GM19372 (cell line): Measurements from ENCODE around the gene SLFN12L.

Experiments
- ATAC-seq: cut with Tn5 transposase; IDR thresholded peaks from one replicate; pipeline ENCODE4 v1.9.1; 2021; ENCODE audit warnings: mild to moderate bottlenecking, low read depth, moderate library complexity; ENCODE audit not compliant: unreplicated experiment

The SLFN12L gene

GRCh38 chr17:35438433-35438832 lies 99.0 kb downstream of the SLFN12L start:
- ATAC-seq = no peak

DNA sequence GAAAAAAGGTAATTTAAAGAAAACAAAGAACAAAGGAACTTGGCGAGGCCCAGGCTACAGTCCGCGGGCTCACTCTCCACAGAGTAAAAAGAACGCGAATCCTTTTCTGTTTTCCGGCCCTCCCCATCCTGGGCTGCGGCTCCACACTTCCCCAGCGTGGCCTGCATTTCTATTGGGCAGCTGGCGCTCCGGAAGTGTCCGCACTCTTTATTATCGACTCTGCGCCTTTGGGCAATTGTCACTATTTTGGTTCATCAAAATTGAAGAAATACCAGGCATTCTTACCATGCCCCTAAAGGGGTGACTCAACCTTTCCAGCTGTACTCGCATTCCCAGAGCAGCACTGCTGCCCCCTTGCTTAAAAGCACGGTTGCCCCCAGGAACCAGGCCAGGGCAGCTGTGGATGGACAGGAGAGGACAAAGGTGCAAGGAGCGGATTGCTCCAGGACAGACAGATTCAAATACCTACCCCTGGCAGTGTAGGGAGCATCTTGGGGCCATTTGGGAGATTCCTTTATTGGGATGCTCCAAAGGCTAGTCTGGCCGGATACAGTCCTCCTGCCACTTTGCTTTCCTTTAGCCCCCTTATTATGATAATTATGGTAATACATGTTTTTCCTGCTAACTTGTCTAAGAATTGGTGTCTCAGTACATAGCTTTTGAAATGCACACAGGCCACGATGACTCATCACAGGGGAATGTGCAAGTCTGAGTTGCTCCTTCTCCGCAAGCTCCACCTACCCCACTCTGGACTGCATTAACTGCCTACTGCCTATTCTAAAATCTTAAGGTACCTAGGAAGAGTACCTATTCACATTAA lies 104.2 kb downstream of the SLFN12L start:
- no peak for ATAC-seq

DNA sequence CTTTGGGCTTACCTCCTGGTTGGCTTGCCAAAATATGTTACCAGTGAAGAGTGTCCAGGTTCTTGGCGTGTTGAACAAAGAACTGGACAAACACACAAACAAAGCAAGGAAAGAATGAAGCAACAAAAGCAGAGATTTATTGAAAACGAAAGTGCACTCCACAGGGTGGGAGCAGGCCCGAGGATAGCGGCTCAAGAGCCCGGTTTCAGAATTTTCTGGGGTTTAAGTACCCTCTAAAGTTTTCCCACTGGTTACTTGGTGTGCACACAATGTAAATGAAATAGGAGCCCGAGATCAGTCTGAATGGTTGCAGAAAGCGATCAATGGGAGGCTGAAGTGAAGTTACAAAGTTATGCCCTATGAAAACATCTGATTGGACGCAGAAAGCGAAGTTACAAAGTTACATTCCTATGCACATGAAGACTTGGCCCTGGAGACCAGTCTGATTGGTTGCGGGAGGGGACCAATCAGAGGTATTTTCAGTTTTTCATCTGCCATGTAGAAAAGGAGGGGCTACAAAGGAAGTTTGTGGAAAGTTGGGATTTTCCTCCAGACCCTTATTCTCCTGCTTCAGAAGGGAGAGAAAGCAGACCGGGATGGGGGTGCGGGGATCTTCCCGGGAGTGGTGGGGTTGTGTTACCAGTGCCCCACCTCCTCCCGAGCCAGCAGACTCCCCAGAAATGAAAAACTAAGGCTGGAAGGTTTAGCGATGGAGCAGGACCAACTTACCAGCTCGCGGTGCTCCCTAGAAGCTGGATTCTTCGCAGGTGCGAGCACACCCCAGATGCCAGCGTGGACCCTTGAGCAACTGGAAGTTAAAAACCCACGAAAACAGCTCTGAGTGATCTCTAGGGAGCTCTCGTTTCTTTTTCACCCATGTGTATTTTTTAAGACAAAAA lies 105.1 kb downstream of the SLFN12L start, which contains the start of gene SLFN12:
TSS of gene SLFN12 (minus strand) at position 325 of the 899 bp plus-strand sequence. CDS start 9,472 bp downstream, outside the sequence.
- peak; percentile 89 for ATAC-seq

DNA sequence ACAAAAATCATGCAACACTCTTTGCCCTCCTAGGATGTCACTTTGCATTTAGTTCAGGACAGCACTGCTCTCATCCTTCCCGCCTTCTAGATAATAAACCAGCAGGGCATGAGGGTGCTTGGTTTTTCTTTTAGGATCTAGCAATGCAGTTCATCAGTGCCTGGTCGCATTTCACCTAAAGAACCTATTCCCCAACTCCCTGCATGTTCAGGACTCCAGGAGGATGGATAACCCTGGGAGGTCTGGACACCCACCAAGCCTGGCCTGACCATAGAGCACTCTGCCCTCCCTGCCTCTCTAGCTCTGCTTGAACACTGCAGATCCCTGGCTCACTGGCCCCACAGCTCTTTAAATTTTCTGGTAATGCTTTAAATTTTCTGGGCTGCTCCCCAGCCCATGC lies 107.8 kb downstream of the SLFN12L start:
- no peak for ATAC-seq

- ATAC-seq = no peak
Measured at GRCh38 chr17:35428229-35428628, 109.2 kb downstream of the SLFN12L start.

DNA sequence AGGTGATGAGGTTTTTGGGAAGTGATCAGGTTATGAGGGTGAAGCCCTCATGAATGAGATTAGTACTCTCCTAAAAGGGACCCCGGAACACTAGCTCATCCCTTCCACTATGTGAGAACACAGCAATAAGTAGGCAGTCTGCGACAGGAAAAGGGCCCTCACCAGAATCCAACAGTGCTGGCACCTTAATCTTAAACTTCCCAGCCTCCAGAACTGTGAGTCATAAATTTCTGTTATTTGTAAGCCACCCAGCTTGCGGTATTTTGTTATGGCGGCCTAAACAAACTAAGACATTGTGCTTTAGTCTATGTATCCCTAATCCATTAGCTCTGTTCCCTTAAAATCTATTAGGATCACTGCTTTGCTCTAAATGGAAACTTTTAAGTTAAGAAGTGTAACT lies 113.7 kb downstream of the SLFN12L start:
- ATAC-seq = no peak
